Fibroblast of gingiva (primary cell): ENCODE measurements around the gene MAFF.
A peak's percentile ranks its signal among the peaks of the same experiment; 100 is the strongest.

Experiments
- DNase-seq: peaks from one replicate; pipeline ENCODE4 v3.0.0-alpha.2; 2011; ENCODE audit warnings: low read depth

MAFF gene

GRCh38 chr22:38248280-38248679, 46.5 kb downstream of the MAFF start:
- DNase-seq = no peak

- DNase-seq = no peak
Measured at GRCh38 chr22:38249301-38249700, 47.5 kb downstream of the MAFF start.

GRCh38 chr22:38249803-38250642, 48.2 kb downstream of the MAFF start:
- DNase-seq = no peak

GRCh38 chr22:38250643-38251340, 49.0 kb downstream of the MAFF start:
- DNase-seq = peak; percentile 30

GRCh38 chr22:38251341-38251692, 49.5 kb downstream of the MAFF start:
- no peak for DNase-seq

GRCh38 chr22:38255697-38256096, 53.9 kb downstream of the MAFF start:
- DNase-seq = no peak

- DNase-seq = peak; percentile 77
Measured at GRCh38 chr22:38257181-38257580, 55.4 kb downstream of the MAFF start.

- no peak for DNase-seq
Measured at GRCh38 chr22:38257650-38258250, 56.0 kb downstream of the MAFF start.

- DNase-seq = no peak
Measured at GRCh38 chr22:38258895-38259294, 57.1 kb downstream of the MAFF start.

GRCh38 chr22:38259370-38259769, 57.6 kb downstream of the MAFF start:
- no peak for DNase-seq

GRCh38 chr22:38260761-38261681, 59.2 kb downstream of the MAFF start:
- DNase-seq = no peak

- no peak for DNase-seq
Measured at GRCh38 chr22:38262051-38262795, 60.4 kb downstream of the MAFF start.

GRCh38 chr22:38264322-38264843, 62.6 kb downstream of the MAFF start:
- DNase-seq = no peak
